ENCODE data around the gene PYGO1.

Gene PYGO1

GRCh38 chr15:55555089-55555488 lies 33.1 kb downstream of the PYGO1 start:
- no peak overlapping the region for H3K27ac ChIP-seq
- no peak overlapping the region for H3K4me3 ChIP-seq
- no peak for TF ChIP-seq POLR2AphosphoS5 (IDR thresholded peaks at IDR 0.05; ENCODE audit: borderline replicate concordance, low read depth, low read length)
- no peak for TF ChIP-seq EZH2 (IDR thresholded peaks at IDR 0.05)
- TF ChIP-seq FOXP2 (optimal IDR thresholded peaks at IDR 0.05; ENCODE audit: control extremely low read depth, extremely low read length, insufficient read depth): no peak
- H3K9ac ChIP-seq (ENCODE audit: insufficient read length): no peak overlapping the region
- H3K36me3 ChIP-seq (ENCODE audit: insufficient read depth, low read length): no peaks in the 10 kb centered on the region
- no peak for DNase-seq (ENCODE audit: low read depth, low spot score)
- H3K9me3 ChIP-seq (ENCODE audit: low read depth, low read length): no peaks in the 10 kb centered on the region

DNA sequence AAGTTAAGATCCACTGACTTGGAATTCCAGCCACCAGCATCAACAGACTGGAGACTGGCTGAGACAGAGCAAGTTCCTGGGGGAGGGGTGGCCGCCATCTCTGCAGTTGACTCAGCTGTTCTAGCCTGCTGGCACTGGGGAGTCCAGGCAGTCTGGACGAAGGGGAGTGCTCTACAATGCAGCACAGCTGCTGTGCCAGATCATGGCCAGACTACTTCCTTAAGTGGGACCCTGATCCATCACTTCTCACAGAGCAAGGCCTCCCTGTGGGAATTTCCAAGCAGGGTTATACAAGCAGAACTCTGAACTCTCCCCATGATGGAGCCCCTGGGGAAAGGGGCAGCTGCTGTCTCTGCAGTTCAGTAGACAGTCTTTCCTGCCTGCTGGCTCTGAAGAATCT lies 35.2 kb downstream of the PYGO1 start:
- no peak overlapping the region for H3K27ac ChIP-seq
- DNase-seq (ENCODE audit: low read depth, low spot score): no peak
- no peaks in the 10 kb centered on the region for H3K9me3 ChIP-seq (ENCODE audit: low read depth, low read length)
- H3K4me3 ChIP-seq: no peak overlapping the region
- no peaks in the 10 kb centered on the region for H3K36me3 ChIP-seq (ENCODE audit: insufficient read depth, low read length)
- no peak overlapping the region for H3K9ac ChIP-seq (ENCODE audit: insufficient read length)
- no peak for TF ChIP-seq POLR2AphosphoS5 (IDR thresholded peaks at IDR 0.05; ENCODE audit: borderline replicate concordance, low read depth, low read length)
- TF ChIP-seq EZH2 (IDR thresholded peaks at IDR 0.05): no peak
- TF ChIP-seq FOXP2 (optimal IDR thresholded peaks at IDR 0.05; ENCODE audit: control extremely low read depth, extremely low read length, insufficient read depth): no peak

- no peak overlapping the region for H3K4me3 ChIP-seq
- no peaks in the 10 kb centered on the region for H3K36me3 ChIP-seq (ENCODE audit: insufficient read depth, low read length)
- no peak overlapping the region for H3K27ac ChIP-seq
- H3K9me3 ChIP-seq (ENCODE audit: low read depth, low read length): no peaks in the 10 kb centered on the region
- DNase-seq (ENCODE audit: low read depth, low spot score): no peak
- H3K9ac ChIP-seq (ENCODE audit: insufficient read length): no peak overlapping the region
- TF ChIP-seq POLR2AphosphoS5 (IDR thresholded peaks at IDR 0.05; ENCODE audit: borderline replicate concordance, low read depth, low read length) (no peak), EZH2 (IDR thresholded peaks at IDR 0.05) (no peak), FOXP2 (optimal IDR thresholded peaks at IDR 0.05; ENCODE audit: control extremely low read depth, extremely low read length, insufficient read depth) (no peak)
These were observed 35.7 kb downstream of the PYGO1 start for GRCh38 chr15:55552451-55552850.

- Histone ChIP-seq H3K9me3 (ENCODE audit: low read depth, low read length) (no peaks in the 10 kb centered on the region), H3K36me3 (ENCODE audit: insufficient read depth, low read length) (peaks cover 11% of the 10 kb centered on the region), H3K27ac (no peak overlapping the region), H3K9ac (ENCODE audit: insufficient read length) (no peak overlapping the region), H3K4me3 (no peak overlapping the region)
- TF ChIP-seq FOXP2 (optimal IDR thresholded peaks at IDR 0.05; ENCODE audit: control extremely low read depth, extremely low read length, insufficient read depth): no peak
- TF ChIP-seq POLR2AphosphoS5 (IDR thresholded peaks at IDR 0.05; ENCODE audit: borderline replicate concordance, low read depth, low read length): no peak
- no peak for DNase-seq (ENCODE audit: low read depth, low spot score)
These were observed 38.8 kb downstream of the PYGO1 start for GRCh38 chr15:55549305-55549704.

DNA sequence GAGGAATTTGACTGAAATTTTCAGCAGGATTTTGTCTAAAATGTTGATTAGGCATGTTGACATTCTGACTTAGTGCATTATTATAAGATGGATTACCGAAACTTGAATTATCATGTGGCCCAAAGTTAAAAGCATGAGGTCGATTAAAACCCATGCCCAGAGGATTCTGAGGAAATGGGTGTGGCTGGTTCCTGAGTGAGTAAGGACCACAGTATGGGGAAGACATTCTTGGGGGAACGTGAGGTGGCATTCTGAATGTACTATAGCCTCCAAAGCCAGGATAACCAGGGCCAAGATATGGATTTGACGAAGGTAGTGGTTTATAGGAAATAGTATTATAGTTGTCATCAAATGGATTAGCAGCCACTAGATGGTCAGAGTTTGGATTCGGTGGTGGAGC lies 41.4 kb downstream of the PYGO1 start:
- TF ChIP-seq EZH2 (IDR thresholded peaks at IDR 0.05) (no peak), FOXP2 (optimal IDR thresholded peaks at IDR 0.05; ENCODE audit: control extremely low read depth, extremely low read length, insufficient read depth) (no peak), POLR2AphosphoS5 (IDR thresholded peaks at IDR 0.05; ENCODE audit: borderline replicate concordance, low read depth, low read length) (no peak)
- DNase-seq (ENCODE audit: low read depth, low spot score): no peak
- peaks cover 11% of the 10 kb centered on the region for H3K36me3 ChIP-seq (ENCODE audit: insufficient read depth, low read length)

GRCh38 chr15:55535436-55535835 lies 52.7 kb downstream of the PYGO1 start:
- no peak for DNase-seq (ENCODE audit: low read depth, low spot score)
- Histone ChIP-seq H3K4me3 (no peak overlapping the region), H3K9ac (ENCODE audit: insufficient read length) (no peak overlapping the region), H3K27ac (no peak overlapping the region), H3K36me3 (ENCODE audit: insufficient read depth, low read length) (no peaks in the 10 kb centered on the region), H3K9me3 (ENCODE audit: low read depth, low read length) (no peaks in the 10 kb centered on the region)
- TF ChIP-seq FOXP2 (optimal IDR thresholded peaks at IDR 0.05; ENCODE audit: control extremely low read depth, extremely low read length, insufficient read depth) (no peak), POLR2AphosphoS5 (IDR thresholded peaks at IDR 0.05; ENCODE audit: borderline replicate concordance, low read depth, low read length) (no peak)

More for the DNA sequence above, 41.4 kb downstream of the PYGO1 start:
- Histone ChIP-seq H3K9me3 (ENCODE audit: low read depth, low read length) (no peaks in the 10 kb centered on the region), H3K27ac (no peak overlapping the region), H3K9ac (ENCODE audit: insufficient read length) (no peak overlapping the region), H3K4me3 (no peak overlapping the region)

GRCh38 chr15:55532944-55533343 lies 55.2 kb downstream of the PYGO1 start:
- Histone ChIP-seq H3K36me3 (ENCODE audit: insufficient read depth, low read length) (no peaks in the 10 kb centered on the region), H3K9me3 (ENCODE audit: low read depth, low read length) (no peaks in the 10 kb centered on the region), H3K4me3 (no peak overlapping the region), H3K9ac (ENCODE audit: insufficient read length) (no peak overlapping the region), H3K27ac (no peak overlapping the region)
- TF ChIP-seq EZH2 (IDR thresholded peaks at IDR 0.05): no peak
- no peak for TF ChIP-seq FOXP2 (optimal IDR thresholded peaks at IDR 0.05; ENCODE audit: control extremely low read depth, extremely low read length, insufficient read depth)
- TF ChIP-seq POLR2AphosphoS5 (IDR thresholded peaks at IDR 0.05; ENCODE audit: borderline replicate concordance, low read depth, low read length): no peak
- DNase-seq (ENCODE audit: low read depth, low spot score): no peak

GRCh38 chr15:55530861-55531313 lies 57.3 kb downstream of the PYGO1 start:
- H3K4me3 ChIP-seq: no peak overlapping the region

GRCh38 chr15:55528812-55529211 lies 59.3 kb downstream of the PYGO1 start:
- DNase-seq (ENCODE audit: low read depth, low spot score): no peak
- Histone ChIP-seq H3K9ac (ENCODE audit: insufficient read length) (no peak overlapping the region), H3K9me3 (ENCODE audit: low read depth, low read length) (no peaks in the 10 kb centered on the region), H3K27ac (no peak overlapping the region), H3K4me3 (no peak overlapping the region), H3K36me3 (ENCODE audit: insufficient read depth, low read length) (no peaks in the 10 kb centered on the region)
- TF ChIP-seq FOXP2 (optimal IDR thresholded peaks at IDR 0.05; ENCODE audit: control extremely low read depth, extremely low read length, insufficient read depth) (no peak), EZH2 (IDR thresholded peaks at IDR 0.05) (no peak), POLR2AphosphoS5 (IDR thresholded peaks at IDR 0.05; ENCODE audit: borderline replicate concordance, low read depth, low read length) (no peak)

More at GRCh38 chr15:55530861-55531313, 57.3 kb downstream of the PYGO1 start:
- no peaks in the 10 kb centered on the region for H3K9me3 ChIP-seq (ENCODE audit: low read depth, low read length)
- no peak for DNase-seq (ENCODE audit: low read depth, low spot score)
- no peak overlapping the region for H3K27ac ChIP-seq
- H3K36me3 ChIP-seq (ENCODE audit: insufficient read depth, low read length): no peaks in the 10 kb centered on the region
- no peak overlapping the region for H3K9ac ChIP-seq (ENCODE audit: insufficient read length)
- TF ChIP-seq FOXP2 (optimal IDR thresholded peaks at IDR 0.05; ENCODE audit: control extremely low read depth, extremely low read length, insufficient read depth) (no peak), EZH2 (IDR thresholded peaks at IDR 0.05) (no peak), POLR2AphosphoS5 (IDR thresholded peaks at IDR 0.05; ENCODE audit: borderline replicate concordance, low read depth, low read length) (no peak)
